IMR-90 (cell line): ENCODE data around the gene NPRL2. TPM values are rescaled to one million over a fixed set of nuclear protein-coding genes. Genes with fewer than 3 reads are reported as not detected.

ENCODE experiments used
- ATAC-seq: fragments of 200-7000 bp; cut with Tn5 transposase; 2 replicates; pipeline ENCODE4 v1.9.1; 2020; ENCODE audit warnings: low read depth, mild to moderate bottlenecking, moderate library complexity
- BruUV-seq: library from RNA; stranded (reverse); fragments of 400-500 nt; replicated peaks from 2 replicates; lab custom pipeline; 2021; lab: Mats Ljungman, UMichigan
- CTCF ChIA-PET: fragments of 300-600 bp; formaldehyde crosslinking; extraction: SDS; loops from one replicate; lab custom pipeline; 2021; ENCODE audit warnings: antibody characterized with exemption; lab: Yijun Ruan, JAX
- POLR2A ChIA-PET: fragments of 300-600 bp; sonication (Branson Sonifier 250); formaldehyde crosslinking; loops from one replicate; lab custom pipeline; 2022; ENCODE audit warnings: antibody characterized with exemption; ENCODE audit not compliant: unreplicated experiment; lab: Charles Lee
- DNase-seq: peaks from one replicate; pipeline ENCODE4 v3.0.0; 2013
- H2AFZ ChIP-seq: replicated peaks from 2 replicates; pipeline ENCODE3; 2013; ENCODE audit warnings: low read length, mild to moderate bottlenecking; ENCODE audit not compliant: poor library complexity
- H2AK5ac ChIP-seq: 2 replicates; pipeline ENCODE4 v1.6.1; 2013; ENCODE audit warnings: low read depth, low read length, inconsistent platforms
- H2AK9ac ChIP-seq: replicated peaks from 2 replicates; pipeline ENCODE3; 2013; ENCODE audit warnings: mild to moderate bottlenecking, low read depth, low read length, moderate library complexity; ENCODE audit not compliant: poor library complexity
- H2BK120ac ChIP-seq: 2 replicates; pipeline ENCODE4 v1.6.1; 2013; ENCODE audit warnings: low read depth, low read length, inconsistent platforms
- H2BK15ac ChIP-seq: 3 replicates; pipeline ENCODE4 v1.6.1; 2013; ENCODE audit warnings: low read depth, low read length, inconsistent platforms
- H2BK20ac ChIP-seq: 2 replicates; pipeline ENCODE4 v1.6.1; 2013; ENCODE audit warnings: low read depth, mild to moderate bottlenecking, inconsistent platforms, low read length, moderate library complexity
- H2BK5ac ChIP-seq: 2 replicates; pipeline ENCODE4 v1.6.1; 2013; ENCODE audit warnings: mild to moderate bottlenecking, low read depth, low read length, inconsistent platforms; ENCODE audit not compliant: poor library complexity, severe bottlenecking
- H3K14ac ChIP-seq: replicated peaks from 2 replicates; pipeline ENCODE4 v1.6.1; 2013; ENCODE audit warnings: low read depth, low read length, inconsistent platforms
- H3K18ac ChIP-seq: 2 replicates; pipeline ENCODE4 v1.6.1; 2013; ENCODE audit warnings: low read depth, low read length, control low read depth
- H3K23ac ChIP-seq: 2 replicates; pipeline ENCODE4 v1.6.1; 2013; ENCODE audit warnings: low read depth, low read length, inconsistent platforms
- H3K27ac ChIP-seq: 2 replicates; pipeline ENCODE4 v1.5.1; 2013; ENCODE audit warnings: mild to moderate bottlenecking, control low read depth, low read length; ENCODE audit not compliant: insufficient read depth
- H3K27me3 ChIP-seq: 2 replicates; pipeline ENCODE4 v1.6.1; 2013; ENCODE audit warnings: low read length; ENCODE audit not compliant: control insufficient read depth, insufficient read depth
- H3K36me3 ChIP-seq: 2 replicates; pipeline ENCODE4 v1.6.1; 2013; ENCODE audit warnings: low read length, mixed read lengths; ENCODE audit not compliant: control insufficient read depth, insufficient read depth
- H3K4ac ChIP-seq: 2 replicates; pipeline ENCODE4 v1.6.1; 2013; ENCODE audit warnings: low read depth, low read length, inconsistent platforms
- H3K4me1 ChIP-seq: 2 replicates; pipeline ENCODE4 v1.6.1; 2013; ENCODE audit warnings: low read length, mixed read lengths; ENCODE audit not compliant: control insufficient read depth, insufficient read depth
- H3K4me2 ChIP-seq: 2 replicates; pipeline ENCODE4 v1.6.1; 2013; ENCODE audit warnings: low read depth, mild to moderate bottlenecking, control low read depth, low read length, moderate library complexity
- H3K4me3 ChIP-seq: 2 replicates; pipeline ENCODE4 v1.5.1; 2013; ENCODE audit warnings: low read depth, mild to moderate bottlenecking, control low read depth, low read length, moderate library complexity; ENCODE audit not compliant: insufficient read depth
- H3K56ac ChIP-seq: 2 replicates; pipeline ENCODE4 v1.6.1; 2013; ENCODE audit warnings: low read length, inconsistent platforms; ENCODE audit not compliant: insufficient read depth; ENCODE audit errors: extremely low read depth
- H3K79me1 ChIP-seq, 2 experiments: 2 replicates each; pipeline ENCODE4 v1.6.1; 2013; ENCODE audit warnings: low read length in 2 of 2, inconsistent platforms in 1 of 2, low read depth in 1 of 2
- H3K9ac ChIP-seq: 2 replicates; pipeline ENCODE4 v1.6.1; 2013; ENCODE audit warnings: low read depth, low read length, control low read depth
- H3K9me1 ChIP-seq: 2 replicates; pipeline ENCODE4 v1.6.1; 2013; ENCODE audit warnings: low read length, inconsistent platforms; ENCODE audit not compliant: insufficient read depth
- H3K9me3 ChIP-seq: 2 replicates; pipeline ENCODE4 v1.6.1; 2013; ENCODE audit warnings: low read length; ENCODE audit not compliant: control insufficient read depth, insufficient read depth
- H4K20me1 ChIP-seq: 2 replicates; pipeline ENCODE4 v1.6.1; 2013; ENCODE audit warnings: low read length, inconsistent platforms; ENCODE audit not compliant: insufficient read depth
- H4K5ac ChIP-seq: 2 replicates; pipeline ENCODE4 v1.6.1; 2013; ENCODE audit warnings: mild to moderate bottlenecking, low read depth, low read length, control low read depth
- H4K8ac ChIP-seq, 2 experiments: 2 replicates each; pipeline ENCODE4 v1.6.1; 2013; ENCODE audit warnings: low read depth in 2 of 2, low read length in 2 of 2, control low read depth in 1 of 2, inconsistent platforms in 1 of 2
- H4K91ac ChIP-seq: 2 replicates; pipeline ENCODE4 v1.6.1; 2013; ENCODE audit warnings: low read depth, low read length, inconsistent platforms; ENCODE audit not compliant: insufficient read depth
- BHLHE40 ChIP-seq: fragments of 150-350 bp; IDR thresholded peaks from 2 replicates; pipeline ENCODE4 v1.6.1; 2016; ENCODE audit warnings: mild to moderate bottlenecking, low read depth, low read length
- CEBPB ChIP-seq: IDR thresholded peaks from 2 replicates; pipeline ENCODE4 v1.6.1; 2012; ENCODE audit warnings: low read depth, low read length, improper control_type of control experiment
- CHD1 ChIP-seq: IDR thresholded peaks from 2 replicates; pipeline ENCODE4 v1.6.1; 2012; ENCODE audit warnings: low read depth, low read length, improper control_type of control experiment
- FOS ChIP-seq: fragments of 150-350 bp; IDR thresholded peaks from 2 replicates; pipeline ENCODE4 v1.6.1; 2016; ENCODE audit warnings: low read depth, low read length
- MAFK ChIP-seq: IDR thresholded peaks from 2 replicates; pipeline ENCODE4 v1.6.1; 2012; ENCODE audit warnings: low read depth, low read length, improper control_type of control experiment
- MAZ ChIP-seq: IDR thresholded peaks from 2 replicates; pipeline ENCODE4 v1.6.1; 2012; ENCODE audit warnings: low read depth, mild to moderate bottlenecking, low read length, improper control_type of control experiment, moderate library complexity, borderline replicate concordance
- MXI1 ChIP-seq: IDR thresholded peaks from 2 replicates; pipeline ENCODE4 v1.6.1; 2012; ENCODE audit warnings: low read depth, mild to moderate bottlenecking, low read length, moderate library complexity, borderline replicate concordance
- NFE2L2 ChIP-seq: fragments of 150-350 bp; IDR thresholded peaks from 2 replicates; pipeline ENCODE4 v1.6.1; 2016; ENCODE audit warnings: low read depth, mild to moderate bottlenecking, low read length
- POLR2A ChIP-seq: IDR thresholded peaks from 2 replicates; pipeline ENCODE4 v1.6.1; 2012; ENCODE audit warnings: mild to moderate bottlenecking, low read depth, low read length
- RAD21 ChIP-seq: IDR thresholded peaks from 2 replicates; pipeline ENCODE4 v1.6.1; 2012; ENCODE audit warnings: low read length, improper control_type of control experiment
- RCOR1 ChIP-seq: IDR thresholded peaks from 2 replicates; pipeline ENCODE4 v1.6.1; 2012; ENCODE audit warnings: mild to moderate bottlenecking, low read length, improper control_type of control experiment; ENCODE audit not compliant: insufficient replicate concordance
- RFX5 ChIP-seq: IDR thresholded peaks from 2 replicates; pipeline ENCODE4 v1.8.0; 2012; ENCODE audit warnings: low read depth, mild to moderate bottlenecking, low read length, moderate library complexity
- SMC3 ChIP-seq: fragments of 150-350 bp; IDR thresholded peaks from 2 replicates; pipeline ENCODE4 v1.6.1; 2016; ENCODE audit warnings: low read depth, mild to moderate bottlenecking, antibody characterized with exemption, low read length, moderate library complexity
- WGBS, 2 experiments: methylation state at CpG; one replicate each; pipeline versions ENCODE4 v1.1.5 to v1.1.7; 2013; ENCODE audit warnings: missing lambda C conversion rate in 2 of 2; ENCODE audit not compliant: insufficient read length in 1 of 2; ENCODE audit errors: extremely low coverage in 2 of 2; 5-methylcytosine and 5-hydroxymethylcytosine counted together
- dilution Hi-C: fragments of 300-500 bp; cut with HindIII; formaldehyde crosslinking; loops from one replicate; pipeline ENCODE4 v1.14.3; 2018; ENCODE audit warnings: low sequenced_read_pairs; ENCODE audit not compliant: unreplicated experiment
- in situ Hi-C: fragments of 300-500 bp; cut with MboI; formaldehyde crosslinking; loops from 3 replicates; pipeline ENCODE4 v1.14.3; 2019; ENCODE audit warnings: low sequenced_read_pairs, inconsistent platforms, mixed read lengths
- intact Hi-C: fragments of 100-400 bp; cut with micrococcal nuclease; formaldehyde crosslinking; loops from 2 replicates; pipeline ENCODE4 v1.10.0; 2022
- polyA plus RNA-seq, 3 experiments: library from polyadenylated mRNA; depleted of rRNA; stranded (reverse); fragments of >200 nt; gene quantifications; 2 replicates each; pipeline ENCODE4 v1.2.3, GENCODE V29; 2012; ENCODE audit warnings: low replicate concordance in 1 of 3
- total RNA-seq: library from RNA; depleted of rRNA; stranded (reverse); fragments of >200 nt; gene quantifications from 2 replicates; pipeline ENCODE4 v1.2.3, GENCODE V29; 2012
- TF ChIP-seq, protein P1 (sequence below): fragments of 150-350 bp; IDR thresholded peaks from 2 replicates; pipeline ENCODE4 v1.6.1; 2017; ENCODE audit warnings: mild to moderate bottlenecking, antibody characterized with exemption, low read length, low read depth
- TF ChIP-seq, protein P2 (sequence below): conservative IDR thresholded peaks from 2 replicates; pipeline ENCODE4 v1.5.1; 2012; ENCODE audit warnings: mild to moderate bottlenecking, low read depth, low read length, improper control_type of control experiment
- TF ChIP-seq, protein P3 (sequence below): fragments of 150-350 bp; IDR thresholded peaks from 2 replicates; pipeline ENCODE4 v1.6.1; 2016; ENCODE audit warnings: low read depth, mild to moderate bottlenecking, low read length, moderate library complexity, borderline replicate concordance

NPRL2 gene
- total and polyA plus RNA-seq, 2 of the 4 experiments (the other 2 are of a cell fraction): 38.3 to 38.7 TPM

DNA sequence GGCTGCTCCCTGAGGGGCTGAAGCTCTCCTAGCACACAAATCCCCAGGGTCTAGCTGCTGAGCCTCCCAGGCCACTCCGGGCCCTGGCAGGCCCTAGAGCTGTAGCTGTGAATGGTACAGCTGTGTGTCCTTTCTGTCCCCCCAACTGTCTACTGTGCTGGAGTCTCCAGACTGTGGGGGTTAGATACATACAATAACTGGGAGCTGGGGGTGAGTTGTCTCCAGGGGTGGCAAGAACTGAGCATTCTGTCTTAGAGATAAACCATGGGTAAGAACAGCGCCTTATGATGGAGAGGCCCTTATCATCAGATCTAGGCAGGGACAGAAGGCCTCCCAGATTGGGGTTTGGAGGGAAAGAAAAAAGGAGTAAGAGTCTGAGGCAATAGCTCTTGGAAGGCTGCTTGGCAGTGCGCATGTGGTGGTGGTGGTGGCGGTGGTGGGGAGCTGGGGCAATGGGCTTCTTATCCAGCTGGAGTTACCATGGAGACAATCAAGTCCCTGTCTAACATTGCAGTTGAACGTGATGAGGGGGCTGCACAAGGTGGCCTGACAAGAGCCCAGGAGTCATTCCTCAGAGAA lies 3.7 kb upstream of the NPRL2 start:
- H3K36me3 ChIP-seq: peaks cover 44% of the 10 kb centered on the region
- H2BK20ac ChIP-seq: no peak overlapping the region
- BruUV-seq: no TSS peak
- H3K56ac ChIP-seq: no peak overlapping the region
- no peak overlapping the region for H4K8ac ChIP-seq
- H3K4me2 ChIP-seq: no peak overlapping the region
- peaks cover 17% of the 10 kb centered on the region; the same call in 1 of the 2 replicates for H3K9me1 ChIP-seq
- POLR2A ChIA-PET: interaction anchor here (0.5 kb wide), 1 partner anchor 11 kb away, joined by 4 read pairs; no protein-coding TSS in a partner anchor
- ATAC-seq (no peak), DNase-seq (no peak)
- no peak overlapping the region for H2BK5ac ChIP-seq
- intact Hi-C loops: no loop called here
- WGBS, 2 experiments: 63% methylated on average over 2 of the region's 5 CpGs; no CpG with 5 or more reads in 1 of the 2 experiments
- no peak overlapping the region for H3K4me3 ChIP-seq
- H2AFZ ChIP-seq: no peak overlapping the region
- H2BK15ac ChIP-seq: no peak overlapping the region
- no peaks in the 10 kb centered on the region for H3K27me3 ChIP-seq
- CTCF ChIA-PET: no interaction called here
- no peaks in the 10 kb centered on the region for H3K9me3 ChIP-seq
- H2AK9ac ChIP-seq: no peak overlapping the region
- dilution Hi-C loops: no loop called here
- no peak overlapping the region for H2BK120ac ChIP-seq
- H3K14ac ChIP-seq: no peak overlapping the region
- no peak overlapping the region for H3K9ac ChIP-seq
- no peak overlapping the region for H3K18ac ChIP-seq
- no peak overlapping the region for H3K23ac ChIP-seq
- no peak overlapping the region for H3K27ac ChIP-seq
- in situ Hi-C loops: no loop called here
- no peak overlapping the region for H2AK5ac ChIP-seq
- no peak overlapping the region for H4K91ac ChIP-seq
- peaks cover 53% of the 10 kb centered on the region for H4K20me1 ChIP-seq
- H3K4ac ChIP-seq: no peak overlapping the region
- H4K5ac ChIP-seq: no peak overlapping the region
- TF ChIP-seq POLR2A (no peak), BHLHE40 (no peak), CHD1 (no peak), NFE2L2 (no peak), FOS (no peak), RCOR1 (no peak), SMC3 (no peak), RAD21 (no peak), MXI1 (no peak), MAFK (no peak), MAZ (no peak), CEBPB (no peak), RFX5 (no peak)
- TF ChIP-seq, protein P1, sequence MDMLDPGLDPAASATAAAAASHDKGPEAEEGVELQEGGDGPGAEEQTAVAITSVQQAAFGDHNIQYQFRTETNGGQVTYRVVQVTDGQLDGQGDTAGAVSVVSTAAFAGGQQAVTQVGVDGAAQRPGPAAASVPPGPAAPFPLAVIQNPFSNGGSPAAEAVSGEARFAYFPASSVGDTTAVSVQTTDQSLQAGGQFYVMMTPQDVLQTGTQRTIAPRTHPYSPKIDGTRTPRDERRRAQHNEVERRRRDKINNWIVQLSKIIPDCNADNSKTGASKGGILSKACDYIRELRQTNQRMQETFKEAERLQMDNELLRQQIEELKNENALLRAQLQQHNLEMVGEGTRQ: no peak
- TF ChIP-seq, protein P2, sequence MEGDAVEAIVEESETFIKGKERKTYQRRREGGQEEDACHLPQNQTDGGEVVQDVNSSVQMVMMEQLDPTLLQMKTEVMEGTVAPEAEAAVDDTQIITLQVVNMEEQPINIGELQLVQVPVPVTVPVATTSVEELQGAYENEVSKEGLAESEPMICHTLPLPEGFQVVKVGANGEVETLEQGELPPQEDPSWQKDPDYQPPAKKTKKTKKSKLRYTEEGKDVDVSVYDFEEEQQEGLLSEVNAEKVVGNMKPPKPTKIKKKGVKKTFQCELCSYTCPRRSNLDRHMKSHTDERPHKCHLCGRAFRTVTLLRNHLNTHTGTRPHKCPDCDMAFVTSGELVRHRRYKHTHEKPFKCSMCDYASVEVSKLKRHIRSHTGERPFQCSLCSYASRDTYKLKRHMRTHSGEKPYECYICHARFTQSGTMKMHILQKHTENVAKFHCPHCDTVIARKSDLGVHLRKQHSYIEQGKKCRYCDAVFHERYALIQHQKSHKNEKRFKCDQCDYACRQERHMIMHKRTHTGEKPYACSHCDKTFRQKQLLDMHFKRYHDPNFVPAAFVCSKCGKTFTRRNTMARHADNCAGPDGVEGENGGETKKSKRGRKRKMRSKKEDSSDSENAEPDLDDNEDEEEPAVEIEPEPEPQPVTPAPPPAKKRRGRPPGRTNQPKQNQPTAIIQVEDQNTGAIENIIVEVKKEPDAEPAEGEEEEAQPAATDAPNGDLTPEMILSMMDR: no peak
- TF ChIP-seq, protein P3, sequence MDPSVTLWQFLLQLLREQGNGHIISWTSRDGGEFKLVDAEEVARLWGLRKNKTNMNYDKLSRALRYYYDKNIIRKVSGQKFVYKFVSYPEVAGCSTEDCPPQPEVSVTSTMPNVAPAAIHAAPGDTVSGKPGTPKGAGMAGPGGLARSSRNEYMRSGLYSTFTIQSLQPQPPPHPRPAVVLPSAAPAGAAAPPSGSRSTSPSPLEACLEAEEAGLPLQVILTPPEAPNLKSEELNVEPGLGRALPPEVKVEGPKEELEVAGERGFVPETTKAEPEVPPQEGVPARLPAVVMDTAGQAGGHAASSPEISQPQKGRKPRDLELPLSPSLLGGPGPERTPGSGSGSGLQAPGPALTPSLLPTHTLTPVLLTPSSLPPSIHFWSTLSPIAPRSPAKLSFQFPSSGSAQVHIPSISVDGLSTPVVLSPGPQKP: no peak
- H3K79me1 ChIP-seq: peaks cover 22 to 78% of the 10 kb centered on the region in 2 experiments
- H3K4me1 ChIP-seq: peaks cover 35% of the 10 kb centered on the region
